Body of pancreas (tissue), 4 donors: ENCODE results near the gene MRPL36. TPM values are rescaled to one million over a fixed set of nuclear protein-coding genes. Genes with fewer than 3 reads are reported as not detected.

Experiments used
- ATAC-seq: fragments of 150-250 bp; one replicate; pipeline ENCODE4 v1.9.1; 2016
- DNase-seq, 4 donors: peaks; one replicate each; pipeline ENCODE4 v3.0.0-alpha.2; 2019
- H3K27ac ChIP-seq, 4 donors: fragments of 200-600 bp; sonication (generic); 1 replicate in 3 of 4; 2 replicates in 1 of 4; pipeline versions ENCODE4 v1.5.1 to v1.6.1; 2016 to 2019; ENCODE audit warnings: mild to moderate bottlenecking in 1 of 4, mixed read lengths in 1 of 4, moderate library complexity in 1 of 4
- H3K27me3 ChIP-seq, 2 donors: fragments of 200-600 bp; sonication (generic); one replicate each; pipeline ENCODE4 v1.6.0; 2016; ENCODE audit warnings: mild to moderate bottlenecking in 1 of 2
- H3K36me3 ChIP-seq, 2 donors: fragments of 200-600 bp; sonication (generic); replicated peaks in 1 of 2; 2 replicates each; pipeline ENCODE4 v1.5.1; 2016; ENCODE audit warnings: low read depth in 2 of 2; ENCODE audit not compliant: insufficient read depth in 1 of 2
- H3K4me1 ChIP-seq: fragments of 200-600 bp; sonication (generic); one replicate; pipeline ENCODE4 v1.6.0; 2016
- H3K4me3 ChIP-seq, 2 donors: fragments of 200-600 bp; sonication (generic); 1 replicate in 1 of 2; 2 replicates in 1 of 2; pipeline ENCODE4 v1.5.1; 2016 to 2019
- H3K9me3 ChIP-seq, 3 donors: fragments of 200-600 bp; sonication (generic); 1 replicate in 2 of 3; 2 replicates in 1 of 3; pipeline ENCODE4 v1.5.1; 2016
- POLR2A ChIP-seq, 3 donors: fragments of 450-650 bp; IDR thresholded peaks; one replicate each; pipeline ENCODE4 v1.6.1; 2016; ENCODE audit warnings: antibody characterized with exemption in 3 of 3, mild to moderate bottlenecking in 2 of 3
- WGBS, 2 donors: methylation state at CpG; one replicate each; pipeline ENCODE4 v1.1.5; 2017; 5-methylcytosine and 5-hydroxymethylcytosine counted together
- intact Hi-C: fragments of 100-400 bp; cut with DNase I; formaldehyde crosslinking; loops from one replicate; pipeline ENCODE4 v1.15.1; 2023
- total RNA-seq, 2 donors: library from RNA; depleted of rRNA; stranded (reverse); fragments of >200 nt; gene quantifications; one replicate each; pipeline ENCODE4 v1.1.0, GENCODE V29; 2016
- TF ChIP-seq, protein P1 (sequence below), 7 experiments: fragments of 450-650 bp in 4 of 7; fragments of 200-600 bp in 3 of 7; sonication (generic) in 3 of 7; IDR thresholded peaks; one replicate each; pipeline ENCODE4 v1.5.1; 2016 to 2019; ENCODE audit warnings: antibody characterized with exemption in 7 of 7

Gene MRPL36
- total RNA-seq, 2 donors from 2014 or later, result 4.9 to 16.3 TPM

DNA sequence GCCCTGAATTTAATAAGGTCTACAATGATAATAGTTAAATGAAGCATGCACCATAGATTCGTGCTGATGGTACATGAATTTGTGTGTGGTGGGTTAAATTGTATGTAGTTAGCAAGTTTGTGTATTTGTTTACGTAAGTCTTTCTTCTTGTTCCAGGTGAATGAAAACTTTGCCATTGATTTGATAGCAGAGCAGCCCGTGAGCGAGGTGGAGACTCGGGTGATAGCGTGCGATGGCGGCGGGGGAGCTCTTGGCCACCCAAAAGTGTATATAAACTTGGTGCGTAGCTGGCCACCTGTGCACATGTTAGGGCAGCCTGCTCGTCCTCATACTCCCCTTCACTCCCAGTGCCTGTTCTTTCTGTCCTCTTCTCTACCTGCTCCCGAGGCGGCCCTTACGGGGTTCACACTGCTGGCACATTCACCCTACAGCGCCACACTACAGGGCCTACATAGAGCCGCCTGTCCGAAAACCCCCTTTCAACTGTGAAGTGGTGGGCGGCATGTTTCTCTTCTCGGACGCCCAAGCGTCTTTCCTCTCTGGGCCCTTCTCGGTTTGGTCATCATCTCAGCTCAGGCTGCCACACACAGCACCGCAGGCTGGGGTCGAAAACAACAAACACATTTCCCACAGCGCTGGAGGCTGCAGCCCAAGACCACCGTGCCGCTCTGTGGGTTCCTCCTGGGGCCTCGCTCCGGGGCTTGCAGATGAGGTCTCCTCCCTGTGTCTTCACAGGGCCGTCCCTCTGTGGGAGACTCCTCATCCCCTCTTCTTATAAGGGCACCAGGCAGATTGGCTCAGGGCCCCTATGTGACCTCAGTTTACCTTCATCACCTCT, 14.8 kb upstream of the MRPL36 start:
- WGBS, 2 donors, result 95 to 96% methylated on average over 28 to 29 of the region's 30 CpGs
- no peak for DNase-seq
- Histone ChIP-seq H3K9me3 (no peaks in the 10 kb centered on the region), H3K4me3 (no peak overlapping the region), H3K36me3 (peaks cover 9 to 30% of the 10 kb centered on the region in 2 donors), H3K4me1 (no peaks in the 10 kb centered on the region), H3K27me3 (no peaks in the 10 kb centered on the region), H3K27ac (no peak overlapping the region)
- no peak for ATAC-seq
- TF ChIP-seq POLR2A (IDR thresholded peaks at IDR 0.05), result no peak
- TF ChIP-seq, protein P1, sequence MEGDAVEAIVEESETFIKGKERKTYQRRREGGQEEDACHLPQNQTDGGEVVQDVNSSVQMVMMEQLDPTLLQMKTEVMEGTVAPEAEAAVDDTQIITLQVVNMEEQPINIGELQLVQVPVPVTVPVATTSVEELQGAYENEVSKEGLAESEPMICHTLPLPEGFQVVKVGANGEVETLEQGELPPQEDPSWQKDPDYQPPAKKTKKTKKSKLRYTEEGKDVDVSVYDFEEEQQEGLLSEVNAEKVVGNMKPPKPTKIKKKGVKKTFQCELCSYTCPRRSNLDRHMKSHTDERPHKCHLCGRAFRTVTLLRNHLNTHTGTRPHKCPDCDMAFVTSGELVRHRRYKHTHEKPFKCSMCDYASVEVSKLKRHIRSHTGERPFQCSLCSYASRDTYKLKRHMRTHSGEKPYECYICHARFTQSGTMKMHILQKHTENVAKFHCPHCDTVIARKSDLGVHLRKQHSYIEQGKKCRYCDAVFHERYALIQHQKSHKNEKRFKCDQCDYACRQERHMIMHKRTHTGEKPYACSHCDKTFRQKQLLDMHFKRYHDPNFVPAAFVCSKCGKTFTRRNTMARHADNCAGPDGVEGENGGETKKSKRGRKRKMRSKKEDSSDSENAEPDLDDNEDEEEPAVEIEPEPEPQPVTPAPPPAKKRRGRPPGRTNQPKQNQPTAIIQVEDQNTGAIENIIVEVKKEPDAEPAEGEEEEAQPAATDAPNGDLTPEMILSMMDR (IDR thresholded peaks at IDR 0.05), result no peak
- intact Hi-C loops, result no loop called here

GRCh38 chr5:1810581-1811101, 11.0 kb upstream of the MRPL36 start:
- Histone ChIP-seq H3K4me3 (no peak overlapping the region), H3K27me3 (no peaks in the 10 kb centered on the region), H3K9me3 (no peaks in the 10 kb centered on the region), H3K27ac (no peak overlapping the region), H3K36me3 (peaks cover 1 to 31% of the 10 kb centered on the region in 2 donors), H3K4me1 (no peaks in the 10 kb centered on the region)
- intact Hi-C loops, result no loop called here
- no peak for ATAC-seq
- 90 to 92% methylated on average over 10 of the region's 10 CpGs for WGBS, 2 donors
- no peak for TF ChIP-seq POLR2A (IDR thresholded peaks at IDR 0.05)
- TF ChIP-seq, protein P1 (IDR thresholded peaks at IDR 0.05), result no peak
- no peak for DNase-seq

GRCh38 chr5:1809416-1810035, 9.9 kb upstream of the MRPL36 start:
- no peaks in the 10 kb centered on the region for H3K27me3 ChIP-seq
- H3K27ac ChIP-seq, result no peak overlapping the region
- ATAC-seq, result no peak
- peaks cover 5 to 30% of the 10 kb centered on the region in 2 donors for H3K36me3 ChIP-seq
- WGBS, 2 donors, result 93 to 97% methylated on average over 16 to 24 of the region's 32 CpGs
- no peak overlapping the region for H3K4me3 ChIP-seq
- TF ChIP-seq, protein P1 (IDR thresholded peaks at IDR 0.05), result no peak
- no peak for TF ChIP-seq POLR2A (IDR thresholded peaks at IDR 0.05)
- no peaks in the 10 kb centered on the region for H3K9me3 ChIP-seq
- intact Hi-C loops, result no loop called here
- DNase-seq, result no peak
- no peaks in the 10 kb centered on the region for H3K4me1 ChIP-seq

DNA sequence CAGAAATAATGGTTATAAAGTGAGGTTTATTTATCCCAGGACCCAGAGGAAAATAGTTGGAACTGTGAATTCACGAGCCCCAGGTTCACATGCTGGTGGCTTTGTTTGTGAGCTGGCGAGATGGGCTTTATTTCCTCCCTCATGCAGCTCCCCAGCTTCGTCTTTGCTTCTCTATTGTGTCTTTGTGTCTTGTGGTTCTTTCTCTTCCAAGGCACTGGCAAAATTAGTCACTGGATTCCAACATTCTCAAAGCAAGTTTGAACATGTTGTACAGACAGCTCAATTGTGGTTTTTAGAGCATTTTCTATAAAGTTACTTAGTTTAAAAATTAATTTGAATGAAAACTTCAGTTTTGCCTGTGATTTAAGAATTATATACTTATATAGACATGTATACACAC, 8.8 kb upstream of the MRPL36 start:
- intact Hi-C loops, result no loop called here
- ATAC-seq (no peak), DNase-seq (no peak)
- H3K4me3 ChIP-seq, result no peak overlapping the region
- TF ChIP-seq, protein P1 (IDR thresholded peaks at IDR 0.05), result no peak
- TF ChIP-seq POLR2A (IDR thresholded peaks at IDR 0.05), result no peak
- H3K9me3 ChIP-seq, result no peaks in the 10 kb centered on the region
- H3K27me3 ChIP-seq, result no peaks in the 10 kb centered on the region
- WGBS, 2 donors, result 60 to 71% methylated on average over 3 of the region's 3 CpGs
- peaks cover 5 to 28% of the 10 kb centered on the region in 2 donors for H3K36me3 ChIP-seq
- no peak overlapping the region for H3K27ac ChIP-seq
- no peaks in the 10 kb centered on the region for H3K4me1 ChIP-seq
